KMS-11 (cell line): ENCODE data around the gene MRPL18.

Experiments
- H2AFZ ChIP-seq: fragments of 200-600 bp; sonication (generic); 2 replicates; pipeline ENCODE4 v1.6.1; 2016; ENCODE audit warnings: antibody characterized with exemption, mixed run types, low read depth
- H3K27ac ChIP-seq: fragments of 200-600 bp; sonication (generic); 2 replicates; pipeline ENCODE4 v1.6.1; 2016; ENCODE audit warnings: mild to moderate bottlenecking, mixed run types
- H3K27me3 ChIP-seq: fragments of 200-600 bp; sonication (generic); 2 replicates; pipeline ENCODE4 v1.6.1; 2017; ENCODE audit warnings: mild to moderate bottlenecking, low read depth, mixed run types, moderate library complexity; ENCODE audit not compliant: insufficient read depth
- H3K36me3 ChIP-seq: fragments of 200-600 bp; sonication (generic); 2 replicates; pipeline ENCODE4 v1.6.1; 2017; ENCODE audit warnings: mild to moderate bottlenecking, mixed run types; ENCODE audit not compliant: insufficient read depth
- H3K4me1 ChIP-seq: fragments of 200-600 bp; sonication (generic); 2 replicates; pipeline ENCODE4 v1.6.1; 2016; ENCODE audit warnings: mild to moderate bottlenecking, low read depth, mixed run types; ENCODE audit not compliant: poor library complexity, severe bottlenecking
- H3K4me2 ChIP-seq: fragments of 200-600 bp; sonication (generic); 2 replicates; pipeline ENCODE4 v1.7.0; 2016; ENCODE audit warnings: mild to moderate bottlenecking, mixed run types
- H3K4me3 ChIP-seq: fragments of 200-600 bp; sonication (generic); IDR thresholded peaks from 2 replicates; pipeline ENCODE4 v1.6.1; 2017; ENCODE audit warnings: low read depth, low read length, mixed read lengths; ENCODE audit not compliant: insufficient read depth
- H3K79me2 ChIP-seq: fragments of 200-600 bp; sonication (generic); 2 replicates; pipeline ENCODE4 v1.6.1; 2016; ENCODE audit warnings: low read depth, mixed run types; ENCODE audit not compliant: insufficient read depth
- H3K9ac ChIP-seq: fragments of 200-600 bp; sonication (generic); 2 replicates; pipeline ENCODE4 v1.6.1; 2016; ENCODE audit warnings: mild to moderate bottlenecking, mixed run types
- H4K20me1 ChIP-seq: fragments of 200-600 bp; sonication (generic); 2 replicates; pipeline ENCODE4 v1.6.1; 2016; ENCODE audit warnings: mild to moderate bottlenecking, mixed run types; ENCODE audit not compliant: insufficient read depth
- TF ChIP-seq, protein P1 (sequence below): fragments of 200-600 bp; sonication (generic); conservative IDR thresholded peaks from 2 replicates; pipeline ENCODE4 v1.6.1; 2017; ENCODE audit warnings: low read depth, mild to moderate bottlenecking, antibody characterized with exemption, low read length, moderate library complexity, mixed read lengths

The MRPL18 gene

DNA sequence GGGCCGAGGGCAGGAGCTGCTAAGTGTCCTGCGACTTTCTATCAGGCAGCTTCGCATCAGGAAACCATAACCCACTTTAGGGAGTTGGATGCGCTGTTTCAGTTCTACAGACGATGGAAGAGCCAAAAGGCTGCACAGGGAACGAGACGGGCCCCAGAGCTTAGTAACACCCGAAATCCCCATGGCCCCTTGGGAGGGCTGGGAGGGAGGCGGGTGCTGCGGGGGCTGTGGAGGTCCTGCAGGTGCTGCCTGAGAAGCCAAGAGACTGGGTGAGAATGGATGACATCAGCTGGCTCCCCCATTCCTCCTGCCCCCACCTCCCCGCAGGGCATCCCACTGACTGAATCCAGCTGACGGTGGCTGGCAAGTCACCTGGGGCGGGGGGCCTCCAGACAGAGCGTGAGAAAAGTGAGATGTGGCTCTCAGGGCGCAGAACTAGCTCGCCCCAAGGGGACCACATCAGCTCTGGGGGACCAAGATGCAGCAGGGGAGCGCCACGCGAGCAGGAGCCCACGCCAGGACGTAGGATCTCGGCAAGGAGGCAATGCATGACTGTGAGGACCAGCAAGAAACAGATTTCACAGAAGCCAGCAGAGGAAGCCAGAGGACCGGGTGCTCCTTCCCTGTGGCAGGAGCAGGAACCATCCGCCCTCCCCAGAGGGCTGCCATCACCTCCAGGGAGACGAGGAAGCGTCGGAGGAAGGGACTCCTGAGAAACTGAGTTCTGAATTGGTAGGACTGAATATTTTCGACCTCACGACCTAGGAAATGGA, 46.6 kb downstream of the MRPL18 start:
- H3K4me3 ChIP-seq: no peak overlapping the region
- H3K27ac ChIP-seq: no peak overlapping the region
- H3K27me3 ChIP-seq: no peaks in the 10 kb centered on the region
- no peak overlapping the region for H2AFZ ChIP-seq
- no peaks in the 10 kb centered on the region for H3K79me2 ChIP-seq
- TF ChIP-seq, protein P1, sequence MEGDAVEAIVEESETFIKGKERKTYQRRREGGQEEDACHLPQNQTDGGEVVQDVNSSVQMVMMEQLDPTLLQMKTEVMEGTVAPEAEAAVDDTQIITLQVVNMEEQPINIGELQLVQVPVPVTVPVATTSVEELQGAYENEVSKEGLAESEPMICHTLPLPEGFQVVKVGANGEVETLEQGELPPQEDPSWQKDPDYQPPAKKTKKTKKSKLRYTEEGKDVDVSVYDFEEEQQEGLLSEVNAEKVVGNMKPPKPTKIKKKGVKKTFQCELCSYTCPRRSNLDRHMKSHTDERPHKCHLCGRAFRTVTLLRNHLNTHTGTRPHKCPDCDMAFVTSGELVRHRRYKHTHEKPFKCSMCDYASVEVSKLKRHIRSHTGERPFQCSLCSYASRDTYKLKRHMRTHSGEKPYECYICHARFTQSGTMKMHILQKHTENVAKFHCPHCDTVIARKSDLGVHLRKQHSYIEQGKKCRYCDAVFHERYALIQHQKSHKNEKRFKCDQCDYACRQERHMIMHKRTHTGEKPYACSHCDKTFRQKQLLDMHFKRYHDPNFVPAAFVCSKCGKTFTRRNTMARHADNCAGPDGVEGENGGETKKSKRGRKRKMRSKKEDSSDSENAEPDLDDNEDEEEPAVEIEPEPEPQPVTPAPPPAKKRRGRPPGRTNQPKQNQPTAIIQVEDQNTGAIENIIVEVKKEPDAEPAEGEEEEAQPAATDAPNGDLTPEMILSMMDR: no peak
- no peak overlapping the region for H3K4me2 ChIP-seq
- H4K20me1 ChIP-seq: no peaks in the 10 kb centered on the region
- H3K4me1 ChIP-seq: no peaks in the 10 kb centered on the region
- no peak overlapping the region for H3K9ac ChIP-seq
- no peaks in the 10 kb centered on the region for H3K36me3 ChIP-seq

DNA sequence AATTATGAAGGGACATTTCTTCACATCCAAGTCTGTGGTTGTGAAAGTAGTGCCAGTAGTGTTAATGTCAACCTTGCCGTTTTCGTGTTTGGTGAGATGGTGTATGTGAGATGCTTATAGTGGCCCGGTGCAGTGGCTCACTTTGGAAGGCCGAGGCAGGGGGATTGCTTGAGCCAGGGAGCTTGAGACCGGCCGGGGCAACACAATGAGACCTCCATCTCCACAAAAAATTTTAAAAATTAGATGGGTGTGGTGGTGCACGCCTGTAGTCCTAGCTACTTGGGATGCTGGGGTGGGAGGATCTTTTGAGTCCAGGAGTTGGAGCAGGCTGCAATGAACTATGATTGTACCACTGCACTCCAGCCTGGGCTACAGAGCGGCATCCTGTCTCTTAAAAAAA, 47.2 kb downstream of the MRPL18 start:
- H3K27me3 ChIP-seq: no peaks in the 10 kb centered on the region
- H3K4me1 ChIP-seq: no peaks in the 10 kb centered on the region
- no peak overlapping the region for H3K9ac ChIP-seq
- H3K79me2 ChIP-seq: no peaks in the 10 kb centered on the region
- no peak overlapping the region for H3K4me2 ChIP-seq
- H3K36me3 ChIP-seq: no peaks in the 10 kb centered on the region
- no peak overlapping the region for H3K4me3 ChIP-seq
- H3K27ac ChIP-seq: no peak overlapping the region
- TF ChIP-seq, protein P1: no peak
- no peaks in the 10 kb centered on the region for H4K20me1 ChIP-seq
- no peak overlapping the region for H2AFZ ChIP-seq

DNA sequence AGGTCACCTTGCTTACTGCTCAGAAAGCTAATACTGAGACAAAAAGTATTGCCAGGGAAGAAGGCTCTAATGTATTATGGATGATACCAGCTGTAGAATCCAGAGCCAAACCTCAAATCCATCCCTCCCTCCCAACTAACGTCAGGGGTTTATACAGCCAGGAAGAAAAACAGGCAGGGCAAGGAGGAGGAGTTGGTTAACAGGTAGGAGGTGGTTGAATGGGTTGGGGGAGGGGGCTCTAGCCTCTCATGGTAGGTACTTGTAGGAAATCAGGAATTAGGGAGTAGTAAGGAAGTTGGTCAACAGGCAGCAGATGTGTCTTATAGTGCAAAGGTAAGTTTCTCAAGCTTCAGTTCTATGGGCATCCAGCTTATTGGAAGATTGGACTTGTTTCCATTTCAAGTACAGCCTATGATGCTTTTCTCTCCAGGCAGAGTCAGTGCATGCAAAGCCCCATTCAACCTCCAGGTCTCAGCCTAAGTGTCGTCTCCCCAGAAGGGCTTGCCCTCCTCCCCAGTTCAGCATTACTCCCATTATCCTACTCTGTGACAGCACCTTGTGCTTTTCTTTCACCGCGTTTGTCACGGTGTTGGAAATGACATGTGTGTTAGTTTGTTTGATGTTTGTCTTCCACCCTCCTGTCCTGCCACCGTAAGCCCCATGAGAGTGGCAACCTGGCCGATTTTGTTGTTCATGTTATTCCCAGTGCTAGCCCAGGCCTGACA, 47.9 kb downstream of the MRPL18 start:
- H2AFZ ChIP-seq: no peak overlapping the region
- no peak overlapping the region for H3K9ac ChIP-seq
- H3K79me2 ChIP-seq: no peaks in the 10 kb centered on the region
- H3K4me1 ChIP-seq: no peaks in the 10 kb centered on the region
- no peaks in the 10 kb centered on the region for H3K36me3 ChIP-seq
- TF ChIP-seq, protein P1: no peak
- no peak overlapping the region for H3K4me2 ChIP-seq
- no peak overlapping the region for H3K27ac ChIP-seq
- no peaks in the 10 kb centered on the region for H3K27me3 ChIP-seq
- H4K20me1 ChIP-seq: no peaks in the 10 kb centered on the region
- no peak overlapping the region for H3K4me3 ChIP-seq

DNA sequence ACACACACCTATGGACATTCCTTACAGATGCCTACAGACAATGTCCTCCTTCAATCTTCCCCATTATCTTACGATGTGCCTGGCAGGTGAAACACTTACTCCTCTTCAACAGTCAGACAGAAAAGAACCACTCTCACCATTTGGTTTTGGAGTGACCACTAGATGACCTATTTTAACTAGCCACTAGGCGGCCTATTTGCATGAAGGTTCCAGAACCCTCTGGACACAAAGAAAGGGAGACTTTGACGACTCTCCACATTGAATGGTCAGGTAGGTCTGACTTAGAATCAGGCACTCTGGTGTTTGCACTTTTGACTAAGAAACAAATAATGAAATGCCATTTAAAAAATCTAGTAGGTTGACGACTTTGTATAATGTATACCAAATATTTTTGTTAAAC, 51.8 kb downstream of the MRPL18 start:
- H3K79me2 ChIP-seq: no peaks in the 10 kb centered on the region
- no peaks in the 10 kb centered on the region for H3K4me1 ChIP-seq
- no peaks in the 10 kb centered on the region for H3K36me3 ChIP-seq
- no peak overlapping the region for H3K9ac ChIP-seq
- H3K4me3 ChIP-seq: no peak overlapping the region
- no peak overlapping the region for H3K4me2 ChIP-seq
- no peak overlapping the region for H3K27ac ChIP-seq
- TF ChIP-seq, protein P1: no peak
- H2AFZ ChIP-seq: no peak overlapping the region
- no peaks in the 10 kb centered on the region for H3K27me3 ChIP-seq
- no peaks in the 10 kb centered on the region for H4K20me1 ChIP-seq
